ENCODE results near the gene SLC38A3.
A peak's percentile ranks its signal among the peaks of the same experiment; 100 is the strongest.
"Not testable (repeated sequence)": the region's sequence is repeated elsewhere in the genome, so short reads cannot be mapped to it uniquely, and the experiment has no call there.

The SLC38A3 gene

DNA sequence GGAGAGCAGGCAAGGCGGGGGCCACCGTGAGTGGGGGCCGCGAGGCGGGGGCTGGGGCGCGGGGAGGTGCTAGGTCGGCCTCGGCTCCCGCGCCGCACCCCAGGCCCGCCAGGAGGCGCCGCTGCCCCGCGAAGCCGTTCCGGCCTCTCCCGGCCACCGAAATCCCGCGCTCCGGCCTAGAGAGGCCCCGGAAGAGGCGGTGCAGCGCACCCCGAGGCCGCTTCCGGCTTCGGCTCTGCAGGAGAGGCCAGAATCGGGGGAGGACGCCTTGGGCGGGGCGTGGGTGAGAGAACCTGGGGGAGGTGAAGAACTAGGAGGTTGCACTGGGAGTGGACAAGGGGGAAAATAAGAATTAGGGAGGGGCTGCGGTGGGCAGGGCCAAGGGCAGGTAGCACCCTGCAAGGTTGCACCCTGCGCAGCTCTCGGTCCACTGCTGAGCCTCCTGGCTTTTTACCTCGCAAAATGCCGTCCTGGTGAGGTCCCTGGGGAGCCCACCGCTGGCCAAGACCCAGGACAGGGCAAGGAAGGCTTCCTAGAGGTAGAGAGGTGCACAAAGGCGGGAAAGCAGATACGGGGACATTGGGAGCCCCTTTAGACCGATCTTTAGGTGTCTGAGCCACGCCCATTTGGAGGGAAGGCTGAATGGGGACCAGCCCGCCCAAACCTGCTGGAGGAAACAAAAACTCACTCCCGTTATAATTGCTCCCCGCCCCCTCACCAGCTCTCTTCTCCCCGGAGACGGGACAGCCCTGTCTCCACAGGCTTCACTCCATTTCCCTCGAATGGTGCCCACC, 22.5 kb downstream of the SLC38A3 start:
- DNase-seq (ENCODE audit: low read depth), result peak; percentile 82
- TF ChIP-seq, protein P1, sequence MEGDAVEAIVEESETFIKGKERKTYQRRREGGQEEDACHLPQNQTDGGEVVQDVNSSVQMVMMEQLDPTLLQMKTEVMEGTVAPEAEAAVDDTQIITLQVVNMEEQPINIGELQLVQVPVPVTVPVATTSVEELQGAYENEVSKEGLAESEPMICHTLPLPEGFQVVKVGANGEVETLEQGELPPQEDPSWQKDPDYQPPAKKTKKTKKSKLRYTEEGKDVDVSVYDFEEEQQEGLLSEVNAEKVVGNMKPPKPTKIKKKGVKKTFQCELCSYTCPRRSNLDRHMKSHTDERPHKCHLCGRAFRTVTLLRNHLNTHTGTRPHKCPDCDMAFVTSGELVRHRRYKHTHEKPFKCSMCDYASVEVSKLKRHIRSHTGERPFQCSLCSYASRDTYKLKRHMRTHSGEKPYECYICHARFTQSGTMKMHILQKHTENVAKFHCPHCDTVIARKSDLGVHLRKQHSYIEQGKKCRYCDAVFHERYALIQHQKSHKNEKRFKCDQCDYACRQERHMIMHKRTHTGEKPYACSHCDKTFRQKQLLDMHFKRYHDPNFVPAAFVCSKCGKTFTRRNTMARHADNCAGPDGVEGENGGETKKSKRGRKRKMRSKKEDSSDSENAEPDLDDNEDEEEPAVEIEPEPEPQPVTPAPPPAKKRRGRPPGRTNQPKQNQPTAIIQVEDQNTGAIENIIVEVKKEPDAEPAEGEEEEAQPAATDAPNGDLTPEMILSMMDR (conservative IDR thresholded peaks at IDR 0.05; ENCODE audit: low read length), result peak; percentile 45
- peak overlapping the region; percentile 88 for H3K4me3 ChIP-seq (ENCODE audit: low read length)

DNA sequence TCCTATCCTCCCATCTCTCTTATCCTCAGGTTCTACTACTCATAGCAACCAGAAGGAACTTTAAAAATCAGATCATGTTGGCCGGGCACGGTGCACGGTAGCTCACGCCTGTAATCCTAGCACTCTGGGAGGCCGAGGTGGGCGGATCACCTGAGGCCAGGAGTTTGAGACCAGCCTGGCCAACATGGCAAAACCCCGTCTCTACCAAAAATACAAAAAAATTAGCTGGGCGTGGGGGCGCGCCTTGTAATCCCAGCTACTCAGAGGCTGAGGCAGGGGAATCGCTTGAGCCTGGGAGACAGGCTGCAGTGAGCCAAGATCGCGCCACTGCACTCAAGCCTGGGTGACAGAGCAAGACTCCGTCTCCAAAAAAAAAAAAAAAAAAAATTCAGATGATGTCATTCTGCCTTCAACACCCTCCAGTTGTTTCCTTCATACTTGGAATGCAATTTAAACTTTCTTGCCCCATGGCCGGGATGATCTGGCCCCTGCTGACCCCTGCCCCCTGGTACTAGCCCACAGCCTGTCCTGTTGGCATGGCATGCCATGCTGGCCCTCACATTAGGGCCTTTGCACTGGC, 23.2 kb downstream of the SLC38A3 start:
- not testable (repeated sequence) for DNase-seq (ENCODE audit: low read depth)

DNA sequence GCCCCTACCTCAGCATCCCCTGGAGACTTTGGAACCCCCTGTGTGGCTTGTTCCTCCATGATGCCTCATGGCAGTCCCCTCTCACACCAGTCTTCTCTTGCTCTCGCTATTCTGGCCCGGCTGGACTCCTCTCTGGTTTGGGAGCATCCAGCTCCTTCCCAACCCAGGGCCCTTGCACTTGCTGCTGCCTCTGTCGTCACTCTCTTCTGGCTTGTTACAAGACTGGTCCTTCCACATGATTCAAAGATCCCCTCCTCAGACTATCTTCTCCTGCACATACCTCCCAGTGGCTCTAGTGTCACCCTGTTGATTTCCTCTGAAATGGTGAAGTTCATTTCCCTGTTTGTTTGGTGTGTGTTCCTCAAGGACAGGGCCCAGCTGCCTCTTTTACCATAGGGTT, 24.4 kb downstream of the SLC38A3 start:
- TF ChIP-seq, protein P1 (conservative IDR thresholded peaks at IDR 0.05; ENCODE audit: low read length), result no peak
- DNase-seq (ENCODE audit: low read depth), result no peak
- H3K4me3 ChIP-seq (ENCODE audit: low read length), result no peak overlapping the region

More for the DNA sequence above, 23.2 kb downstream of the SLC38A3 start:
- H3K4me3 ChIP-seq (ENCODE audit: low read length), result peak overlapping the region; percentile 88

DNA sequence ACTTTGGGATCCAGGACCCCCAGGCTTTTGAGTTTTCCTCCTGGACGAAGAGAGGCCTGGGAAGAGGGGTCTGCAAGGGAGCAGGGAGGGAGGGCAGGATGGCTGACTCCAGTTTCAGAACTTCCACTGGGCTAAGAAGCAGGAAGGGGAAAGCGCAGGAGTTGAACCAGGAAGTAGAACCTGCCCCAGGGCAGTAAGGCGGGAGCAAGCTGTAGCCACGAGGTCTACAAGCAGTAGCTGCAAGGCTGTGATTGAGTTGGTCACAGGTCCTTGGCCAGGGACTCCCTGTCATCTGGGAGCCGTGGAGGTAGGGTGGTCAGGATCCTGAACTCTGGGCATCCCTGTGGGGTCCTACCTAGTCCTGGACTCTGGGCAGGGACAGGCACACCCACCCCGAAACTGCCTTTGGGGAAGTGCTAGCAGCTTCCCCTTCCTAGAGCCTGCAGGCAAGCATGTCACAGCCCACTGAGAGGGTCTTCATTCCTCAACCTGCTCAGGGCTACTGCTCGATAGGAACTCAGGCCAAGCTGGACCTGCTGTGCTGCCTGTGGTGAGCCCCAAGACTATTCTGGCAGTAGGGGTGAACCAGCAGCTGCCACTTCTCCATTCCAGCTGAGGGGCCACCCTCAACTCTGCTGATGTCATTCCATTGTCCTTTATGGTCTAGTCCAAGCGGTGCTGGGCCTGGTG, 25.2 kb downstream of the SLC38A3 start:
- TF ChIP-seq, protein P1 (conservative IDR thresholded peaks at IDR 0.05; ENCODE audit: low read length), result no peak
- H3K4me3 ChIP-seq (ENCODE audit: low read length), result no peak overlapping the region
- no peak for DNase-seq (ENCODE audit: low read depth)

DNA sequence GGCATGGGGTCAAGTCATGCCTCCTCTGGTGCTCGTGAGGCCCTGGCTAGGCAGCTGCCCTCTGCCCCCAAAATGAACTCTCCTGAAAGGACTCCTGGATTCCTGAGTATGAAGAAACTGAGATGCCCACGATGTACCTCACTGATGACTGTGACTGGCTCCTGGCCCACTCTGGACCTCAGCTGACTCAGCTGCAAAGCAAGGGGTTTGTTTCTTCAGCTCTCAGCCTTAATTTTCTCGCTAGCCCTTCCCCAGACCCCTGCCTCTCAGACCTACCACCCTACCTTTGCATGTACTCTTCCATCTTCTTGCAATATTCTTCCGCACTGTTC, 25.7 kb downstream of the SLC38A3 start:
- DNase-seq (ENCODE audit: low read depth), result no peak
- no peak overlapping the region for H3K4me3 ChIP-seq (ENCODE audit: low read length)
- TF ChIP-seq, protein P1 (conservative IDR thresholded peaks at IDR 0.05; ENCODE audit: low read length), result no peak

DNA sequence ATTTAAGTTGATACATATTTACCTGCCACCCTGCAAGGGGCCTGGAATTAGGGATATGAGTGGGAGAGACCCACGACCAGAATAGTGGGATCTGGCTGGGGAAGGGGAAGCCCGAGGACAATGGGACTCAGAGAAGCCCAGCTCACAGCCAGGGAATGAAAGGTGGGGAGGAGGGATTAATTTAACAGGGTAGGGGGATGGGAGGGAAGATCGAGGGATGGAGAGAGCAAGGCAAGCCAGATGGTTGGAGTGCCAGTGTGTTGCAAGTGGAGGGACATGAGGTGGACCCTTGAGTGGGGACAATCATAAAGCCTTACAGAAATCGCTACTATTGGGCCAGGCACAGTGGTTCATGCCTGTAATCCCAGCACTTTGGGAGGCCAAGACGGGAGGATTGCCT, 26.5 kb downstream of the SLC38A3 start:
- no peak for DNase-seq (ENCODE audit: low read depth)
- TF ChIP-seq, protein P1 (conservative IDR thresholded peaks at IDR 0.05; ENCODE audit: low read length), result no peak

DNA sequence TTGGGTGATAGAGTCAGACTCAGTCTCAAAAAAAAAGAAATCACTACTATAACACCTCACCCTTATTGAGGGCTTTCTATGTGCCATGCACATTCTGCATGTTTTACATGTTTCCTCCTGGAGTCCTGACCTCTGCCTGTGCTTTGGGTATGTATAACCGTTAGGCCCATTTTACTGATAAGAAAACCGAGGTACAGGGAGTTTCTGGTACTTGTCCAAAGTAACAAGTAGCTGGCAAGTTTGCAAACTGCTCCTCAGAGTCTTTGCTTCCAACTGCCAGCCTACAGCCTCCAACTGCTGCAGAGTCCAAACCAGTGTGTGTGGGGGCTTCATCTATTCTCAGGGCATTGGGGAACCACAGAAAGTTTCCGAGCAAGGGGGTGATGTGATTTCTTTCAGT, 27.2 kb downstream of the SLC38A3 start:
- no peak for DNase-seq (ENCODE audit: low read depth)
- H3K4me3 ChIP-seq (ENCODE audit: low read length), result no peak overlapping the region
- TF ChIP-seq, protein P1 (conservative IDR thresholded peaks at IDR 0.05; ENCODE audit: low read length), result no peak

More for the DNA sequence above, 26.5 kb downstream of the SLC38A3 start:
- no peak overlapping the region for H3K4me3 ChIP-seq (ENCODE audit: low read length)

Measured in AG10803 (cell line).